ENCODE results near the gene CAPN15.

The CAPN15 gene

DNA sequence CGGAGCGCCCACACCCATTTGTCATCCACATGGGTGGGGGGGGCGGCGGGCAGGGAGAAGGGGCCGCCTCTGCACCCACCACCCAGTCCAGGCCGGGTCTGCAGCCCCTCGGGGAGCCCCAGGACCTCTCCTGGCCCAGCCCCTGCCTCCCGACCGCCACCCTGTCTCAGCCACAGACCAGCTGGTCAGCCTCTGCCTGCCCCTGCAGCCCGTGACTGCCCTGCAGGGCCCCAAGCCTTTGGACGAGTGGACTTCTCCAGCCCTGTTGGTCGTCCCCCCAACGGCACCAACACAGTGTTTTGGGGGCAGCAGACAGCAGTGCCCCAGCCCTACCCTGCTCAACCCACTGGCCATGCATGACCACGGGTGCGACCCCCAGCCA is 33.9 kb downstream of the CAPN15 start:
- no peak for DNase-seq (ENCODE audit: low read depth, low spot score)

- DNase-seq (ENCODE audit: low read depth, low spot score): no peak
Measured at GRCh38 chr16:561957-562938, 34.7 kb downstream of the CAPN15 start.

DNA sequence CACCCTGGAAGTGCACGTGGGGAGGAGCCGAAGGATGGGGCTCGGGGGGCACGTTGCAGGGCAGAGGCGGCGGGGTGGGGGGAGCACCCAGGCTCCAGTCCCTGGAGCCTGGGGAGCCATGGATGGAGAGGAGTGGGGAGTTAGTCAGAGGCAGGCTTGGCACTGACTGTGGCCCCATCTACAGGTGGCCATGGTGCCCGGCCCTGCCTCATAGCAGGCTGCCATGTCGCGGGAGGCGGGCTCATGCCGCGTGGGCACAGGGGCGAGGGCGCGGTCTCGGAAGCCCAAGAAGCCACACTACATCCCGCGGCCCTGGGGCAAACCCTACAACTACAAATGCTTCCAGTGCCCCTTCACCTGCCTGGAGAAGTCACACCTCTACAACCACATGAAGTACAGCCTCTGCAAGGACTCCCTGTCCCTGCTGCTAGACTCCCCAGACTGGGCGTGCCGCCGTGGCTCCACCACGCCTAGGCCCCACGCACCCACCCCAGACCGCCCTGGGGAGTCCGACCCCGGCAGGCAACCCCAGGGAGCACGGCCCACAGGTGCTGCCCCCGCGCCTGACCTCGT is 35.6 kb downstream of the CAPN15 start:
- DNase-seq (ENCODE audit: low read depth, low spot score): no peak

DNA sequence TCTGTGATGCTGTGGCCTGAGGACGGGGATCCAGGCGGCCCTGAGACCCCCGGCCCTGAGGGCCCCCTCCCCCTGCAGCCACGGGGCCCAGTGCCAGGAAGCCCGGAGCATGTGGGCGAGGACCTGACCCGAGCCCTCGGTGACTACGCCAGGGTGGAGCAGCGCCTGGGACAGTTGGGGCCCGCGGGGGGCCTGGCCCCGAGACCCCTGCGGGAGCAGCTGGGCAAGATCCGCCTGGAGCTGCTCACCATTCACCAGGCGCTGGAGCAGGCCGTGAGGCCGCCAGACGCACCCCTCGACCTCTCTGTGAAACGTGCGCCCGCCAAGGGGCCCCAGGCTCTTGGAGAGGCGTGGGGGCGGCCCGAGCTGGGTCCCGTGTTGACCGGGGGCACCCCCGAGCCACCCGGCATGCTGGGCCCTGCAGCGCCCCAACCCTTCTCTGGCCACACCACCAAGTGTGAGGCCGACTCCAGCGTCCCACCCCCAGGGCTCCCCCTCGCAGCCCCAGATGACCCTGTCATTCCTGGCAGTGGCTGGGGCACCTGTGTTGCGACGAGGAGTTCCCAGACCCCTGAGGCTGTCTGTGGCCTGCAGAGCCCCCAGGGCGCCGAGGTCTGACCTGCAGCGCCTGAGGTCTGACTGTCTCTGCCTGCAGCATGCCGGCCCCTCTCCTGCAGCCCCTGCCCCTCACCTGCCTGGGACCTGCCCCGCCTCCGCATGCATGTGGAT is 37.3 kb downstream of the CAPN15 start:
- DNase-seq (ENCODE audit: low read depth, low spot score): no peak

DNA sequence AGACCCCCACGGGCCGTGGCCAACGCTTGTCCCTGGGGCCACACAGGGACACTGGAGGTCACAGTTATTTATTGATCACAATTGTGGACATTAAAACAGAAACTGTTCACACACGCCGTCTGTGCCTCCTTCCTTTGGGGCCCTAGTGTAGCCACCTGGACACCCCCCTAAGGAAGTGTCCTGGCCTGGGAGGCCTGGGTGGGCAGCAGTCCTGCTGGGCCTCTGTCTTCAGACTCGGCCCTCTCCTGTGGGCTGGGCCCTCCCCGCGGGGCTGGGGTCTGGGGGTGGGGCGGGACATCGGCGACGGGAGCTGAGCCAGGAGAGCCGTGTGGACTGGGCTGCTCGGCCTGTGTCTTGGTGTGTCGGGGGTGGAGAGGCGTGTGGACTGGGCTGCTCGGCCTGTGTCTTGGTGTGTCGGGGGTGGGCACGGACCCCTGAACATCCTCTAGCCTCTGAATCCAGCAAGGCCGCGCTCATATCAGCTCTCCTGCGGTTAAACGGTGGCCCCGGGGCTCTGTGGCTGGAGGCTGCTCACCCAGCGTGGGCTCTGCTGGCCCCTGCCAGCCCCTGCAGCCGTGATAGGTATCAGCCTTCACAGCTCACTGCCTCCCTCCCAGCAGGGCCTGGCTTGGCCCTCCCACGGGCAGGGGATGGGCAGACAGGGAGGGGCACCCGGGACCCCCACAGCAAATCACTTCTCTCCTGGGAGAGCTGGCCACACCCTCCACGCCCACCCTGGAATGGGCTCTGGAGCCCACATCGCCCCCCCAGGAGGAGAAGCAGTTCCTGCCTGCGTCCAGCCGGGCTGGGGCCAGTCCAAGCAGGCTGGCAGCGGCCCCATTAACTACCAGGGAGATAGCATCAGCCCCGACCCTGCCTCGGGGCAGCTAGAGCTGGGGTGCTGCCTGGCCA is 38.2 kb downstream of the CAPN15 start:
- DNase-seq (ENCODE audit: low read depth, low spot score): no peak

DNA sequence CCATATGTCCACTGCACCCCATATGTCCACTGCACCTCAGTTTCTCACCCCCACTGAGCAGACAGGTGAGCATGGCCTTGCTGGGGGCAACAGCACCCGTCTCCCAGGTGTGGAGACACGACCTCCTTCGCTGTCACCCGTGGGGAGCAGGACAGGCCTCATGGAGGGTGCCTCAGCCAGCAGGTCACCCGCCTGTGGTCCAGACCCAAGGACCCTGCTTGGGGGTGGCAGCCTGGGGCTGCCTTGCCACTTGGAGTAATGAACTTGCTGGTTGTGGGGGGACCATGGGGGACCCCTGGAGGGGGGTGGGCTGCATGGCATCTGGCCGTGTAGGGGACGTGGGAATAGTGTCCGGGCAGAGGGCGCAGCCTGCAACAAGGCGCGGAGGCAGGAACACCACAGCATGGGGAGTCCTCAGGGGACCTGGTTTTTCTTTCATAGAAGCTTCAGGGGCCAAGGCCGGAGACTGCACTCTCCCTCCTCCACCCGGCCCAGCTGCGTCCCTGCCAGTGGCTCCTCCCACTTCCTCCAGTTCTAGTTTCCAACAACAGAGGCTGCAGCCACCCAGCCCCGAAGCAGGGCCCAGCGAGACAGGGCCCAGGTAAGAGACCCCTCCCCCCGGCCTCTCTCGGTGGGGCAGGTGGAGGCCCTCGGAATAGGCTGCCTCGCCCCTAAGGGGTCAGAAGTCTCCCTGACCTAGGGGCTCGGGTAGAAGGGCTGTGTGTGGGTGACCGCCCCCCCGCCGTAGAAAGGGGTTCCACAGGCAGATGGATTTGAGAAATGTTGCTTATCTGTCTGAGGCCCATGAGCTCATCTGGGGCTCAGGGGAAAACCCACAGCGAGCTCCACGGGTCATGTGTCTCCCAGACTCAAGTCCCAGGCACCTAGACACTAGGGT is 39.2 kb downstream of the CAPN15 start, which contains the start of gene NHLRC4:
TSS of gene NHLRC4 (plus strand) at position 531 of the 898 bp plus-strand sequence. CDS start 1,043 bp downstream, outside the sequence.
- DNase-seq (ENCODE audit: low read depth, low spot score): no peak

GRCh38 chr16:567373-568256 is 40.1 kb downstream of the CAPN15 start:
- no peak for DNase-seq (ENCODE audit: low read depth, low spot score)

- no peak for DNase-seq (ENCODE audit: low read depth, low spot score)
Measured at GRCh38 chr16:568401-569258, 41.1 kb downstream of the CAPN15 start.

- no peak for DNase-seq (ENCODE audit: low read depth, low spot score)
Measured at GRCh38 chr16:569445-570254, 42.1 kb downstream of the CAPN15 start, which contains the start of gene PIGQ. PIGQ (plus strand) TSS chr16:569968; CDS start chr16:574075, 4,107 bp downstream.

- DNase-seq (ENCODE audit: low read depth, low spot score): no peak
Measured at GRCh38 chr16:572865-573650, 45.5 kb downstream of the CAPN15 start.

- DNase-seq (ENCODE audit: low read depth, low spot score): no peak
Measured at GRCh38 chr16:574021-574760, 46.7 kb downstream of the CAPN15 start.

DNA sequence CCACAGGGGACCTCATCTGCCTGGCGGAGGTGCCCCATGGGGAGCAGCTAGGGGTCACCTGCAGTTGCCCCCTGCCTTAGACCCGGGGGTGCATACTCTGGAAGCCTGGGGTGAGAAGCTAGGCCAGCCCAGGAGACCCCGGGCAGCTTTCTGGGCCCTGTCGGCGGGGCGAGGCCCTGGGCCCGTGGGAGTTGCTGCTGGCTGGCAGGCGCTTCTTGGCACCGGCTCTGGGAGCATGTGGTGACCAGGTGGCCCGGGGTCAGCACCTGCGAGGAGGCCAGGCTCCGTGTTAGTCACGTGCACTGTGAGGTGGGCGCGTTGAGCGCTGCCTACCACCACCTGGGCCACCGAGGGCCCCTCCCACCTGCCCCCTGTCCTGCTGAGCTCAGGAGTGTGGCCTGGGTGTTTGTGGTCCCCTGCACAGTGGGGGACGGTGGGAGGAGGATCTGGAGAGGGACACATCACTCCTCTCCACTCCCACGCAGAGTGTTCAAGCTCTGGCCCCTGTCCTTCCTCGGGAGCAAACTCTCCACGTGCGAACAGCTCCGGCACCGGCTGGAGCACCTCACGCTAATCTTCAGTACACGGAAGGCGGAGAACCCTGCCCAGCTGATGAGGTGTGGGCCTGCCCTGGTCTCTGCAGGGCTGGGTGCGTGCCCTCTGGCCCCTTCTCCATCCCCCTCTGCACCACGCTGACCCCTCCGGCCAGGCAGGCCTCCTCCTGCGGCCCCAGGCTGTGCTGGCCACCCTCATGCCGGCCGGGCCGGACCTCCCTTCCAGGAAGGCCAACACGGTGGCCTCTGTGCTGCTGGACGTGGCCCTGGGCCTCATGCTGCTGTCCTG is 48.1 kb downstream of the CAPN15 start:
- no peak for DNase-seq (ENCODE audit: low read depth, low spot score)

GRCh38 chr16:576197-576822 is 48.8 kb downstream of the CAPN15 start:
- no peak for DNase-seq (ENCODE audit: low read depth, low spot score)

DNA sequence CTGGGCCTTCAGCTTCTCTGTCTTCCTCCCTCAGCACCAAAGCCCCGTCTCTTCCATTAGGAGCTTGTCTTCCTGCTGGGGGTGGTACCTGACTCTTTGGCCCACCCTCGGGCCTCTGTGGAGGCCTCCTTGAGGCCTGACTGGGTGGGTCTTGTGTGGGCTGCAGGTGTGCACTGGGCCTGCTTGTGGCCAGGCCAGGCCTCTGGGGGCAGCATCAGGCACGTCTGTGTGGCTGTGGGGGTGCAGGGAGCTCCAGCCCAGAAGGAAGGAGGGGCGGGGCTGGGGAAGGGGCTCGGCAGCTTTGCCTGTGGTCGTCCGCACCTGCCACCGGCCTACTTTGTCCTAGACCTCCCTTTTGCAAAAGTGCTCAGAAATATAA is 49.3 kb downstream of the CAPN15 start:
- no peak for DNase-seq (ENCODE audit: low read depth, low spot score)
